Esophagus squamous epithelium (tissue), 4 donors: ENCODE results near the gene PSAT1.

Experiments
- POLR2A ChIP-seq, 4 donors: fragments of 450-650 bp; IDR thresholded peaks; one replicate each; pipeline ENCODE4 v1.6.1; 2017; ENCODE audit warnings: antibody characterized with exemption in 4 of 4, mild to moderate bottlenecking in 4 of 4, moderate library complexity in 3 of 4
- TF ChIP-seq, protein P1 (sequence below), 6 experiments: fragments of 450-650 bp in 4 of 6; fragments of 200-600 bp in 2 of 6; sonication (generic) in 2 of 6; IDR thresholded peaks; one replicate each; pipeline ENCODE4 v1.5.1; 2016 to 2019; ENCODE audit warnings: antibody characterized with exemption in 6 of 6, mild to moderate bottlenecking in 4 of 6, moderate library complexity in 4 of 6

- no peak for TF ChIP-seq POLR2A (IDR thresholded peaks at IDR 0.05)
- TF ChIP-seq, protein P1, sequence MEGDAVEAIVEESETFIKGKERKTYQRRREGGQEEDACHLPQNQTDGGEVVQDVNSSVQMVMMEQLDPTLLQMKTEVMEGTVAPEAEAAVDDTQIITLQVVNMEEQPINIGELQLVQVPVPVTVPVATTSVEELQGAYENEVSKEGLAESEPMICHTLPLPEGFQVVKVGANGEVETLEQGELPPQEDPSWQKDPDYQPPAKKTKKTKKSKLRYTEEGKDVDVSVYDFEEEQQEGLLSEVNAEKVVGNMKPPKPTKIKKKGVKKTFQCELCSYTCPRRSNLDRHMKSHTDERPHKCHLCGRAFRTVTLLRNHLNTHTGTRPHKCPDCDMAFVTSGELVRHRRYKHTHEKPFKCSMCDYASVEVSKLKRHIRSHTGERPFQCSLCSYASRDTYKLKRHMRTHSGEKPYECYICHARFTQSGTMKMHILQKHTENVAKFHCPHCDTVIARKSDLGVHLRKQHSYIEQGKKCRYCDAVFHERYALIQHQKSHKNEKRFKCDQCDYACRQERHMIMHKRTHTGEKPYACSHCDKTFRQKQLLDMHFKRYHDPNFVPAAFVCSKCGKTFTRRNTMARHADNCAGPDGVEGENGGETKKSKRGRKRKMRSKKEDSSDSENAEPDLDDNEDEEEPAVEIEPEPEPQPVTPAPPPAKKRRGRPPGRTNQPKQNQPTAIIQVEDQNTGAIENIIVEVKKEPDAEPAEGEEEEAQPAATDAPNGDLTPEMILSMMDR (IDR thresholded peaks at IDR 0.05): no peak
Observed at GRCh38 chr9:78371981-78372380, 75.1 kb downstream of the PSAT1 start.
